Cerebellar nuclear complex (tissue), 1 donor: ENCODE results near the gene GRIK3.

Source experiments
- DNase-seq, 2 experiments: peaks; one replicate each; lab custom pipeline; 2025; lab: John Stamatoyannopoulos, UW

The GRIK3 gene

DNA sequence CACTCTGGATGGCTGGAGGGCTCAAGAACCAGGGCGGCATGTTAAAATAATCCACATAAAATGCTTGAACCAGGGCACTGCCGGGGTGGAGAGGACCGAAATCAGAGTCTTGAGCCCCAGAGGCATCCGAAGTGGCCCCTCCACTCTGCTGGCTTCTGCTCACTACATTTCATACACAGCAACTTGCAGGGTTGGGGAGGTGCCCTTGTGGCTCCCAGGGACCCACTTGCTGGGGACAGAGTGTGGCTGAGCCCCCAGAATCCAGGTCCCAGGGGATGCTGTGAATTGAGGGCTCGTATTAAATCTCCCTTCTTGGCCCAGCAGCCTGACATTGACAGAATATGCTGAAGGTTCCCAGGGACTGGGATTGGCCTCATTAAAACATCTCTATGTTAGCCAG, 181.7 kb downstream of the GRIK3 start:
- DNase-seq = no peak

DNA sequence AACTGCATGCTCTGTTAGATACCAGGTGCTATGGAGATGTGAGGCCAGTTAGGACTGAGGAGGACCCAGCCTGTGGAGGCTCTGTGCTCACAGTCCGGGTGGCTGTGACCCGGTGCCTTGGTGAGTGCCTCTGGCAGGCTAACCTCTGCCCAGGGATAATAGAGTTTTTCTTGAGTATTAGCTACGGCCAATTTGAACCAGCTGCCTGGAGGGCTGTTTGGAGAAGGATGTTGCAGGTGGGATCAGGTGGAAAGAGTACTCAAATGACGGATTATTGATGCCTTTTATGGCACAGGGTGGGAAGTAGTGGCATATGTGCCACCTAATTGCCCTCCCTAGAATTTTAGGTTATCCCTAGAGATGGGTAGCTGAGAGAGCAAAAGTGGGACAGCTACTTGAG, 182.7 kb downstream of the GRIK3 start:
- no peak for DNase-seq

GRCh38 chr1:36851087-36851486, 183.2 kb downstream of the GRIK3 start:
- no peak for DNase-seq

DNA sequence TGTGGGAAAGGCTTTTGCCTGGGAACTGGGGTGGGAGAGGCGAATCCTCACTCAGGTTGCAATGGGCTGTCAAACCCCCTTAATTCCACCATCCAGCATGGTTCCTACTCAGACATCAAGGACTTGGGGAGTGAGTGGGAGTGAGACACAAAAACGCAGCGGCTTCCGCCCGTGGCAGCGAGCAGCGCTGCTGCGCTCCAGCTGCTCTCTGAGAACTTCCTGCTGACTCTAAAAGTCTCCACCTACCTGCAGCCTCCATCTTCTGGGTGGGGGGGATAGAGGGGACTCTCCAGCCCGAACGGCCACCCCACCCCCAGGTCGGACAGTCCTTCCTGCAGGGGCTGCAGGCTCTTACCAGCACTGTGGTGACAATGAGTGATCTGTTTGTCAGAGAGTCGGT, 184.4 kb downstream of the GRIK3 start:
- no peak for DNase-seq

DNA sequence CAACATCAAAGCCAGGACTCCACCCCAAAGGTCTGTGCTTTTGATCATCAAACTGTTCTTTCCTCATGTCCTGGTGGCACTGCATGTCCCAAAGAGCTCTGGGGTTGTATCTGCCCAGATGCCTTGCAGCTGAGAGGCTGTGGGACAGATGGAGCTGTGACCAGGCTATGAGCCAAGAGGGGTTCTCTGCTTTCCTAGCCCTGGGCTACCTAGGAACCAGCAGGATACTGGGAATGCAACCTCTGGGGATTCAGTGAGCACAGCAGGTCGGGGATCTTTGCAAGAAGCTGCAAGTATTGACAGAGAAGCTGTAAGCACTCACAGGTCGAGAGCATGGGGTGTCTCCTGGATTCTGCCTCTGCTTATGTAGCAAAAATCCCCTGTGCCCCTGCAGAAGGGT, 186.6 kb downstream of the GRIK3 start:
- DNase-seq = no peak

GRCh38 chr1:36847186-36847585, 187.1 kb downstream of the GRIK3 start:
- no peak for DNase-seq

DNA sequence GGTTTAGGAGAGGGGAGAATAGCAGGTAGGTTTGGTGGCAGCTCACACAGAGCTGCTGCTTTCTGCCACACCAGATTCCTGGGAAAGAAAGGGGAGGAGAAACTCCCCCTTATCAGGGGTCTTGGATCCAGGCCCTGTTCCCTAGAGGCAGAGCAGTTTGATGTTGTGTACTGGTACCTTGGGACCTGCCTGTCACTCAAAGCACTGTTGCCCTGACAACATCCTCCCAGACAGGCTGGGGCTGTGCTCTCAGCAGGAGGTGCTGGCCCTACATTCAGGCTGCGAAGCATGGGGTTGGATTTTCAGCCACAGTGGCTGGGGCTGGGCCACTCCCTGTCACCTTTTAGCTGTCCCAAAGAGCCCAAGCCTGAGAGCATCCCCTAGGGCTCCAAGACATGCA, 188.0 kb downstream of the GRIK3 start:
- DNase-seq = no peak

DNA sequence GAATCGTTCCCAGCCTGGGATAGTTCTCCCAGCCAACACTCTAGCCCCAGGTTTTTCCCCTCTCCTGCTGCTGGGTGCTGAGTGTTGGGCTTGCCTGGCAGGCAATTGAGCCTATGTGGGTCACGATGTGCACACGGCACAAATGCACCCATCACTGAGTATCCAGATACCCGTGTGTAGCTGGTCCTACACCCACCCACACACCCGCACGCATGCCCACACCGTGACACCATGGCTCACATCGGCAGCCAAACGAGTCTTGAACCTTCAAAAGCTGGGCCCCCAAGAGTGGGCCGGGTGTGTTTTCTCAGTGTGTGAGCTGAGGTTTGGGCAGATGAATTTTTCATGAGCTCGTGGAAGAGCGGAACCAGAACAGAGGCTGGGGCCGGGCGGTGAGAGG, 188.5 kb downstream of the GRIK3 start:
- DNase-seq = no peak

DNA sequence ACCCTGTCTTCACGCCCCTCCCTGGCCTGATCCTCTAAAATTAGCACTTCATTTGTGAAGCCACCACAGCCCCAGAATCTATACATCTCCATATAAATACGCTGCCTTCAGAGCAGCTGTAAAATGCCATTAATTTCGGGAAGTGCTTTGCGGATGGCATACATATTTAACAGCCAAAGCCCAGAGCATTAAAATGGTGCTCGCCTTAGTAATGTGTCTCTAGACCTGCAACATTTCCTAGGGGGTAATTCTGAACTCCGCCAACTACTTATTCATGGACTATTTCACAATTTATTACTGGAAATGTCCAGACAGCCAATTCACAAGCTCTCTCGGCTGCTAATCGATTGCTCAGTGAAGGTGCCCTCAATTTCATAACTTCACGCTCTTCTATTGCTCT, 189.4 kb downstream of the GRIK3 start:
- DNase-seq = no peak

DNA sequence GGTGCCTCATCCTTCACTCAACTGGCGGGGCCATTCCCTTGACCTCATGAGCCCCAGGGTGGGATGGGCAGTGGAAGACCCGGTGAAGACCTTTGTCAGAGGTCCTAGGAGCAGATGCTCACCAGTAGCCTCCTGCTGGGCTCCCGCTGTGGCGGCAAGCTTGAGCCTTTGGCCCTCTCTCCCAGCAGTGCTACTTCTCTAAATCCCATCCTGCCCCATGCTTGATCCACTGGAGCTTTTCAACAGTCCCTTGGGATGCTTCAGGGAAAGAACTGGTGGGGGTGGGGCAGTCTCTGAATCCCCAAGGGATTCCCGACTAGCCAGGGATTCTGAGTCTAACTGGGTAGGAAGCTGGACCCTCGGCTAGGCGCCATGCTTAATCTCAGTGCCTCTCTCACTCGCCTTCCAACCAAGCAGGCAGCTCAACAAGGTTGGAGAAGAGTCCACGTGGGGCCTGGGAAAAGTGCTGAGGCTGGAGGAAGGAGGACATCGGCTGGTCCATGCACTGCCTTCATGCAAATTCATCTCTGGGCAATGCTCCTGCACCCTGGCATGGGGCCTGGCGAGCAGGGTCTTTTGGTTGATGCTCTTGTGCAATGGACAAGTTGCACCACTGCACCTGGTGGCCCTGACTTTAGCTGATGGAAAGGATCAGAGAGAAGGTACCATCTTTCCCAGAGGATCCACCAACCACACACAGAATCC, 190.3 kb downstream of the GRIK3 start:
- DNase-seq = no peak

GRCh38 chr1:36843027-36843426, 191.3 kb downstream of the GRIK3 start:
- no peak for DNase-seq

GRCh38 chr1:36842448-36842847, 191.9 kb downstream of the GRIK3 start:
- DNase-seq = no peak

DNA sequence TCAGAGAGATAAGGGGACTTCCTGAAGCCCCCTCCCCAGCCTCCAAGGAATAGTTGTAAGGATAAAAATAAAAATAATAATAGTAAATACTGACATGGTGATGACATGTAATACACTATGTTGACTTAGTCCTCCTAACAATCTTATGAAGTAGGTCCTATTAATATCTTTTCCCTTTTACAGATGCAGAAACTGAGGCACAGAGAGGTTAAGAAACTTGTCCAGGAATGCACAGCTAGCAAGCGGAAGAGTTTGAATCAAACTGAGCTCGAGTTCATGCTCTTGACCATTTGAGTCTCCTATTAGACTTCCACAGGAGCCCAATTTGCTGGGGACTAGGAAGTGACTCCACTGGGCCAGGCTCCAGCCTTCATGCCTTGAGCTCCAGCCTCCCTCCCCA, 194.8 kb downstream of the GRIK3 start:
- DNase-seq = no peak

GRCh38 chr1:36838888-36839287, 195.4 kb downstream of the GRIK3 start:
- no peak for DNase-seq

DNA sequence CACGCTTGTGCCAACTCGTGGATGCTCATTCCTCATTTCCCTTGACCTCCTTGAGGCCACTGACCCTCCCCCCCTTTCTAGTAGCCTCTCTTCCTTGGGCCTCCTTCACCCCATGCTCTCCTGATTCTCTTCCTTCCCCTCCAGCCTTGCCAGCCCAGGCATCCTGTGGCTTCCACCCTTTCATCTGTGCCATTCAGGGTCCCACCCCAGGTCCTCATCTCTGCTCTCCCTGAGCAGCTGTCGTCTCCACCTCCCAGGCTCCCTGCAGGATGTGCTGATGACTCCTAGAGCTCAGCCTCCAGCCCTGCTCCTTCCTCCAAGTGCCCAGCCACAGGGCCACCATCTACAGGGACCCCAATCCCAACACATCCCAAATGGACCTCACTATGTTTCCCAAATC, 197.4 kb downstream of the GRIK3 start:
- DNase-seq = no peak

DNA sequence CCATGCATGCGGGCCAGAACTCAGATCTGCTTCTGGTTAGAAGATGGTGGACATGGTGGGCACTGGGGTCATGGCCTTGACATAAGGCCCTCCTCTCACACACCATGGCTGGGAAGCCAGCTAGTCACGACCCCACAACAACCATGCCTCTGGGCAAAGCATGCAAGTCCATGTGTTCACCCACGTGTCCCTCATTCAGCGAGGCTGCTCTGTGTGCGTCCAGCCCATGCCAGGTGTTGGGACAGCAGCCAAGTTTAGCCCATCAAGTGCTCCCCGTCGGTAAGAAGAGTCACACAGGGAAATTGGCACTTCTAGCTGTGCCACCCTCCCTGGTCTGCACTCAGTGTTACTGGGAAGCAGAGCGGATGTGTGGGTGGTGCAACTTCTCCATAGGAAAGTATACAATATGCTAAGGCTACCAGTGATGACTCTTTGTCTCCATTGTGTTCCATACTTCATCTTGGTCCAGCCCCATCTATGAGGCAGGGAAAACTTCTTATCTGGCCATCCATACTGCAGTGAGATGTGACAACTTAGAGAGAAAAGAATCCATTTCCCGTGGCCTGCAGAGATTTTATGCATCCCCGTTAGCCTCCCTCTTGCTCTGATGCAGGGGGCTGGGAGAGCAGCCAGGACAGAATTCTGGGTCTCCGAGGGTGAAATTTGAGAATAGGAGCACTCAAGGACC, 198.0 kb downstream of the GRIK3 start:
- DNase-seq = no peak

DNA sequence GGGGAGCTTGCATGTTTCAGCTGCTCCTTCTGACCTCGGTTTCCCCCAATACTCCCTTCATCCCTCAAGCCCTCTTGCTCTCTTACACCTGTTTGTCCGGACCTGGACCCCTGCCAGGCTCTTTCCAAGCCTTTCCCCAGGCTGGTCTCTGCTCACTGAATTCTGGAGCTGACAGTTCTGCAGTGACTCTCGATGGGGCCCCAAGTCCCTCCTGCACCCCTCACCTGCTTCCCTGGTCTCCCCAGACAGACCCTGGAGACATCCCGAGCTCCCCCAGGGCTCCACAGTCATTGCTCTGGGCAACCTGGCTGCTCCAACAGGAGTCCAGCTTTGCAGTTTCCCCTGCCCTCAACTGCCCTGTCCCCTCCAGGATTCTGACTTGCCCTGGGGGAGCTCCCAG, 198.6 kb downstream of the GRIK3 start:
- DNase-seq = no peak

DNA sequence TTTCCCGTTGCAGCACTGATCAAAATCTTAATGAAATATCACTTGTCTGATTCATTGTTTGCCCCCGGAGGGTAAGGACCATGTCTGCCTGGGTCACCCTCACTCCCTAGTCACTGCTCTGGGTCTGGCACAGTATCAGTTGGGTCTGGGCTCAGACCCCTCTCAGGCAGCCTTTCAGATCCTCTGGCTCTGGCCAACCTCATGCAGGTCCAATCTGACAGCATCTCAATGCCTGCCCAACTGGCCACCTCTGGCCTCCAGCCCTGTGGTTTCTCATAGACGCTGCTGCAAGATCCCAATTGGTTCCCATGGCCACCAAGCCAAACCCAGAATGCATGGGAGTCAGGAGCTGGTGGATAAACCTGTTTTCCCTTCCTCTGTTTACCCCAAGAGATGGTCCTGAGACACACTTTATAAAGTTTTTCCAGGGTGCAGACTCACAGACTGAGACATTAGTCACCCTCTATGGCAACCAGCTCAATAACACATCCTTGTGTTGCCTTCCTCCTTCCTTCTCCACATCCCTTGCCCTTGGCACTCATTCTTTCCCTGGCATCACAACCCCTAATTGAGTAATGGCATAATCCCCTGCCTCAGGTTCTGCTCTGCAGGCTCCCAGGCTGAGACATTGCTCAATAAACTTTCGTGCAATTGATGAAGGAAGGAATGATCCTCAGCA, 199.2 kb downstream of the GRIK3 start:
- no peak for DNase-seq

GRCh38 chr1:36834586-36834985, 199.7 kb downstream of the GRIK3 start:
- no peak for DNase-seq

DNA sequence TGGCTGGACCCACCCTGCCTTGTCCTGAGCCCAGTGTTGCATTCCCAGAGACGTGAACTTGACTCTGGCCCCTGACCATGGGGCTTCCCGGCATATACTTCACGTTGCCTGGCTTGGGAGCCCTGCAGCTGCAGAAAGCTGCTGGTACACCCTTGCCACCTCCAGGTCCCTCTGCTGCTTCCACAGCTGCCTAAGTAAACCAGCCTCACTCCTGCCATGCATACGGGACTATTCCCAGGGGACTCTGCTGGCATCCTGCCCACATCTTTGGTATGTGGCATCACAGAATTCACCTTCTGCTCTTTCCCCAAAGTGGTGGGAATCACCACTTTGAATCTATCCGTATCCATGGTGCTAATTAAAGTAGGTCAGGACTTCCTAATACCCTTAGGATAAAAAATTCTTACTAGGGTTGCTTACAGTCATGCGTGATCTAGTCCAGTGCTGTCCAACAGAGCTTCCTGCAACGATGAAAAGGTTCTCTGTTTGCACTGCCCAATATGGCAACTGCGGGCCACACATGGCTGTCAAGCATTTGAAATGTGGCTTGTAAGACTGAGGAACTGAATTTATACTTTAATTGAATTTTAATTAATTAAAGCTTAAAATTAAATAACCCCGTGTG, 203.0 kb downstream of the GRIK3 start:
- DNase-seq = no peak

DNA sequence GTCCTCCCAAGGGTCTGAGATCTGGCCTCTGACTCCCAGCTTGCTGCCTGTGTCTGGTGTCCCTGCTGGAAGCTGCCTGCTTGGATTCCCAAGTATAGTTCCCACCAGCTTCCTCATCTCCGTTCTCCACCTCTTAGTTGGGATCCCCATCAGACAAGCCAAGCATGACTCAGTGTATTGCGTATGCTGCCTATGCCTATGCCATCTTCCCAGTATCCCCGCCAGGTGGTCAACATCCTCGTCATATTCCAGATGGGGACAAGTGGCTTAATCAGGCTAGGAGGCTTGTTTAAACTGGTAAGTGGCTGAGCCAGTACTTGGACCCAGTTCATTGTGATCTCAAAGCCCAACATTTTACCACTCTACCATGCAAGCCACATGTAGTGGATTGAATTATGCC, 204.4 kb downstream of the GRIK3 start:
- DNase-seq = no peak

- no peak for DNase-seq
These were observed 205.2 kb downstream of the GRIK3 start for GRCh38 chr1:36829066-36829465.

GRCh38 chr1:36825226-36825625, 209.1 kb downstream of the GRIK3 start:
- no peak for DNase-seq
